GM12892 (cell line): ENCODE data around the gene RHBDL1.

Source experiments
- POLR2A ChIP-seq: IDR thresholded peaks from 2 replicates; pipeline ENCODE4 v1.6.1; 2011; ENCODE audit warnings: low read depth, low read length, control low read depth
- POLR2AphosphoS5 ChIP-seq: IDR thresholded peaks from 2 replicates; pipeline ENCODE4 v1.6.1; 2011; ENCODE audit warnings: low read depth, low read length, control low read depth
- TAF1 ChIP-seq: IDR thresholded peaks from 2 replicates; pipeline ENCODE4 v1.6.1; 2011; ENCODE audit warnings: low read depth, mild to moderate bottlenecking, control low read depth, low read length, borderline replicate concordance

- TF ChIP-seq POLR2A, result no peak
- TF ChIP-seq POLR2AphosphoS5, result no peak
- no peak for TF ChIP-seq TAF1
Observed at GRCh38 chr16:709566-710499, 34.4 kb downstream of the RHBDL1 start.
